DND-41 (cell line): ENCODE measurements around the gene LILRA6.

Experiments used
- ATAC-seq: fragments of 200-7000 bp; cut with Tn5 transposase; 3 replicates; pipeline ENCODE4 v1.9.1; 2021; ENCODE audit warnings: low read depth; ENCODE audit not compliant: insufficient read depth
- DNase-seq: peaks from one replicate; pipeline ENCODE4 v3.0.0-alpha.2; 2020
- H2AFZ ChIP-seq: 2 replicates; pipeline ENCODE4 v1.6.0; 2012; ENCODE audit warnings: low read depth, low read length
- H3K27ac ChIP-seq: 2 replicates; pipeline ENCODE4 v1.5.1; 2012; ENCODE audit warnings: low read length, inconsistent platforms
- H3K27me3 ChIP-seq: fragments of 200-600 bp; sonication (generic); 2 replicates; pipeline ENCODE4 v1.6.0; 2012; ENCODE audit warnings: low read length, mild to moderate bottlenecking, inconsistent platforms; ENCODE audit not compliant: insufficient read depth, poor library complexity
- H3K36me3 ChIP-seq: 2 replicates; pipeline ENCODE4 v1.5.1; 2012; ENCODE audit warnings: low read length, inconsistent platforms; ENCODE audit not compliant: insufficient read depth
- H3K4me1 ChIP-seq: 2 replicates; pipeline ENCODE4 v1.5.1; 2012; ENCODE audit warnings: mild to moderate bottlenecking, low read length; ENCODE audit not compliant: insufficient read depth
- H3K4me2 ChIP-seq: 2 replicates; pipeline ENCODE4 v1.6.0; 2012; ENCODE audit warnings: mild to moderate bottlenecking, moderate library complexity, low read length, inconsistent platforms; ENCODE audit not compliant: insufficient read depth
- H3K4me3 ChIP-seq, 2 experiments: fragments of 200-600 bp in 1 of 2; shearing (Covaris generic) in 1 of 2; 2 replicates each; pipeline ENCODE4 v1.5.1; 2012 to 2016; ENCODE audit warnings: inconsistent platforms in 2 of 2, low read length in 2 of 2, mild to moderate bottlenecking in 2 of 2, low read depth in 1 of 2, moderate library complexity in 1 of 2
- H3K79me2 ChIP-seq: 2 replicates; pipeline ENCODE4 v1.6.0; 2012; ENCODE audit warnings: low read length, inconsistent platforms; ENCODE audit not compliant: insufficient read depth
- H3K9ac ChIP-seq: 2 replicates; pipeline ENCODE4 v1.6.0; 2012; ENCODE audit warnings: low read depth, mild to moderate bottlenecking, inconsistent platforms, low read length, moderate library complexity
- H3K9me3 ChIP-seq: 2 replicates; pipeline ENCODE4 v1.5.1; 2012; ENCODE audit warnings: low read length, moderate library complexity, mild to moderate bottlenecking, inconsistent platforms; ENCODE audit not compliant: insufficient read depth, severe bottlenecking
- H4K20me1 ChIP-seq: 2 replicates; pipeline ENCODE4 v1.6.0; 2012; ENCODE audit warnings: low read length; ENCODE audit not compliant: insufficient read depth
- CTCF ChIP-seq: IDR thresholded peaks from 2 replicates; pipeline ENCODE4 v1.5.1; 2012; ENCODE audit warnings: borderline replicate concordance, low read length, moderate library complexity, mild to moderate bottlenecking; ENCODE audit not compliant: poor library complexity, severe bottlenecking; ENCODE audit errors: extremely low read depth
- EZH2 ChIP-seq: IDR thresholded peaks from 3 replicates; pipeline ENCODE4 v1.6.1; 2012; ENCODE audit warnings: borderline replicate concordance, low read depth, mild to moderate bottlenecking, moderate library complexity, low read length, inconsistent platforms; ENCODE audit not compliant: severe bottlenecking

The LILRA6 gene

GRCh38 chr19:54268936-54269335, 26.3 kb upstream of the LILRA6 start:
- H3K27me3 ChIP-seq, result peaks cover 10% of the 10 kb centered on the region
- TF ChIP-seq CTCF (no peak), EZH2 (no peak)

GRCh38 chr19:54266133-54266532, 23.5 kb upstream of the LILRA6 start:
- peak; percentile 52; the same call in 2 of the 3 replicates for ATAC-seq
- peak; percentile 83 for TF ChIP-seq CTCF
- TF ChIP-seq EZH2, result no peak

More at GRCh38 chr19:54268936-54269335, 26.3 kb upstream of the LILRA6 start:
- Histone ChIP-seq H4K20me1 (no peaks in the 10 kb centered on the region), H2AFZ (no peak overlapping the region), H3K4me2 (no peak overlapping the region), H3K4me3 (no peak overlapping the region), H3K79me2 (no peaks in the 10 kb centered on the region), H3K9me3 (no peaks in the 10 kb centered on the region), H3K4me1 (no peaks in the 10 kb centered on the region), H3K27ac (no peak overlapping the region), H3K9ac (no peak overlapping the region), H3K36me3 (no peaks in the 10 kb centered on the region)
- ATAC-seq (no peak), DNase-seq (no peak)

DNA sequence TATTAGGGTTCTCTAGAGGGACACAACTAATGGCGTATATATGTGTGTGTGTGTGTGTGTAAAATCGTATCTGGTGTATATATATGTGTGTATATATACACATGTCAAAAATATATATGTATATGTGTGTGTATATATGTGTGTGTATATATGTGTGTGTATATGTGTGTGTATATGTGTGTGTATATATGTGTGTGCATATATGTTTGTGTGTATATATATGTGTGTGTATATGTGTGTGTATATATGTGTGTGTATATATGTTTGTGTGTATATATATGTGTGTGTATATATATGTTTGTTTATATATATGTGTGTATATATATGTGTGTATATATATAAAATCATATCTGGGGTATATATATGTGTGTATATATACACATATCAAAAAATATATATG, 19.9 kb upstream of the LILRA6 start:
- H3K79me2 ChIP-seq, result no peaks in the 10 kb centered on the region
- no peak overlapping the region for H3K9ac ChIP-seq
- H3K9me3 ChIP-seq, result no peaks in the 10 kb centered on the region
- H3K27ac ChIP-seq, result no peak overlapping the region
- H4K20me1 ChIP-seq, result no peaks in the 10 kb centered on the region
- H3K4me2 ChIP-seq, result no peak overlapping the region
- DNase-seq, result no peak
- no peaks in the 10 kb centered on the region for H3K27me3 ChIP-seq
- TF ChIP-seq EZH2 (no peak), CTCF (no peak)
- H3K4me1 ChIP-seq, result no peaks in the 10 kb centered on the region
- no peaks in the 10 kb centered on the region for H3K36me3 ChIP-seq
- H3K4me3 ChIP-seq, result no peak overlapping the region
- no peak for ATAC-seq
- no peak overlapping the region for H2AFZ ChIP-seq

More at GRCh38 chr19:54266133-54266532, 23.5 kb upstream of the LILRA6 start:
- H2AFZ ChIP-seq, result no peak overlapping the region
- no peaks in the 10 kb centered on the region for H3K9me3 ChIP-seq
- no peak overlapping the region for H3K27ac ChIP-seq
- H3K79me2 ChIP-seq, result no peaks in the 10 kb centered on the region
- no peak overlapping the region for H3K9ac ChIP-seq
- H4K20me1 ChIP-seq, result no peaks in the 10 kb centered on the region
- no peaks in the 10 kb centered on the region for H3K4me1 ChIP-seq
- peaks cover 10% of the 10 kb centered on the region for H3K27me3 ChIP-seq
- H3K4me2 ChIP-seq, result no peak overlapping the region
- no peak overlapping the region for H3K4me3 ChIP-seq
- no peaks in the 10 kb centered on the region for H3K36me3 ChIP-seq
- DNase-seq, result peak; percentile 63

GRCh38 chr19:54262066-54262465, 19.5 kb upstream of the LILRA6 start:
- Histone ChIP-seq H3K4me2 (no peak overlapping the region), H2AFZ (no peak overlapping the region), H3K4me3 (no peak overlapping the region), H3K9ac (no peak overlapping the region), H4K20me1 (no peaks in the 10 kb centered on the region), H3K9me3 (no peaks in the 10 kb centered on the region), H3K36me3 (no peaks in the 10 kb centered on the region), H3K4me1 (no peaks in the 10 kb centered on the region), H3K79me2 (no peaks in the 10 kb centered on the region), H3K27me3 (no peaks in the 10 kb centered on the region), H3K27ac (no peak overlapping the region)
- ATAC-seq (no peak), DNase-seq (no peak)
- TF ChIP-seq EZH2 (no peak), CTCF (no peak)
